Fibroblast of pulmonary artery (primary cell): ENCODE data around the gene LMX1B.

Source experiments
- DNase-seq: peaks from one replicate; pipeline ENCODE4 v3.0.0-alpha.2; 2010; ENCODE audit warnings: low read depth
- H3K4me3 ChIP-seq: replicated peaks from 2 replicates; pipeline ENCODE4 v1.5.1; 2011; ENCODE audit warnings: low read depth, mild to moderate bottlenecking, control low read depth, low read length, moderate library complexity
- CTCF ChIP-seq: IDR thresholded peaks from 2 replicates; pipeline ENCODE4 v1.5.1; 2011; ENCODE audit warnings: mild to moderate bottlenecking, control low read depth, low read length, inconsistent platforms; ENCODE audit errors: missing control alignments

Gene LMX1B

GRCh38 chr9:126604059-126605055, 9.4 kb upstream of the LMX1B start:
- TF ChIP-seq CTCF = no peak
- H3K4me3 ChIP-seq = no peak overlapping the region
- DNase-seq = no peak

GRCh38 chr9:126605792-126606482, 7.8 kb upstream of the LMX1B start:
- DNase-seq = no peak
- no peak for TF ChIP-seq CTCF
- no peak overlapping the region for H3K4me3 ChIP-seq

- no peak for TF ChIP-seq CTCF
- H3K4me3 ChIP-seq = no peak overlapping the region
- DNase-seq = no peak
Observed at GRCh38 chr9:126606483-126606870, 7.3 kb upstream of the LMX1B start.

- H3K4me3 ChIP-seq = no peak overlapping the region
- no peak for DNase-seq
- TF ChIP-seq CTCF = no peak
Observed at GRCh38 chr9:126607086-126607485, 6.6 kb upstream of the LMX1B start.

- no peak for DNase-seq
- no peak for TF ChIP-seq CTCF
Observed at GRCh38 chr9:126607731-126608130, 6.0 kb upstream of the LMX1B start.

GRCh38 chr9:126608551-126608950, 5.2 kb upstream of the LMX1B start:
- no peak overlapping the region for H3K4me3 ChIP-seq
- no peak for TF ChIP-seq CTCF
- DNase-seq = no peak

More at GRCh38 chr9:126607731-126608130, 6.0 kb upstream of the LMX1B start:
- no peak overlapping the region for H3K4me3 ChIP-seq
